Cardiac fibroblast (primary cell): ENCODE data around the gene SYNGR3.
"Not testable (repeated sequence)": the region's sequence is repeated elsewhere in the genome, so short reads cannot be mapped to it uniquely, and the experiment has no call there.

Source experiments
- DNase-seq, 2 donors: peaks; one replicate each; pipeline versions ENCODE4 v3.0.0 to v3.0.0-alpha.2; 2010; ENCODE audit warnings: low read depth in 2 of 2
- H3K4me3 ChIP-seq, 2 donors: replicated peaks in 1 of 2; 1 replicate in 1 of 2; 2 replicates in 1 of 2; pipeline ENCODE4 v1.5.1; 2011; ENCODE audit warnings: low read depth in 2 of 2, low read length in 2 of 2, mild to moderate bottlenecking in 2 of 2, moderate library complexity in 1 of 2
- TF ChIP-seq, protein P1 (sequence below): IDR thresholded peaks from one replicate; pipeline ENCODE4 v1.5.1; 2011; ENCODE audit warnings: low read depth, mild to moderate bottlenecking, low read length, inconsistent platforms

SYNGR3 gene

DNA sequence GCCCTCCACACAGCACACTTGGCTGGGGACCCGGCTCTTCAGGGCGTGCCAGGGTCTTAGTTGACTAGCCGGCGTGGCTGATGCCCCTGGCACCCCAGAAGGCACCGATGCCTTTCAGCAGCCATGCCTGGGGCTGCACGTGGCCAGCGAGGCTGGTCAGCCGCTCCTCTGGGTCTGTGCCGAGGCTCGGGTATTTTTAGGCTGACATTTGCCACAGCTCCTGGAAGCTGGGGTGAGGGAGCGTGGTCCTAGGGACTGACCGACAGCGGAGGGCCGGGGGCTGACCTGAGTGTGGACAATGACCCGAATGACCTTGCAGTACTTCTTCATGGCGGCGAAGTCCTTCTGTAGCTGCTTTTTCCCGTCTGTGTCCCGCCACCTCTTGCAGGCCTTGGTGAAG lies 39.2 kb upstream of the SYNGR3 start:
- H3K4me3 ChIP-seq = no peak overlapping the region
- TF ChIP-seq, protein P1, sequence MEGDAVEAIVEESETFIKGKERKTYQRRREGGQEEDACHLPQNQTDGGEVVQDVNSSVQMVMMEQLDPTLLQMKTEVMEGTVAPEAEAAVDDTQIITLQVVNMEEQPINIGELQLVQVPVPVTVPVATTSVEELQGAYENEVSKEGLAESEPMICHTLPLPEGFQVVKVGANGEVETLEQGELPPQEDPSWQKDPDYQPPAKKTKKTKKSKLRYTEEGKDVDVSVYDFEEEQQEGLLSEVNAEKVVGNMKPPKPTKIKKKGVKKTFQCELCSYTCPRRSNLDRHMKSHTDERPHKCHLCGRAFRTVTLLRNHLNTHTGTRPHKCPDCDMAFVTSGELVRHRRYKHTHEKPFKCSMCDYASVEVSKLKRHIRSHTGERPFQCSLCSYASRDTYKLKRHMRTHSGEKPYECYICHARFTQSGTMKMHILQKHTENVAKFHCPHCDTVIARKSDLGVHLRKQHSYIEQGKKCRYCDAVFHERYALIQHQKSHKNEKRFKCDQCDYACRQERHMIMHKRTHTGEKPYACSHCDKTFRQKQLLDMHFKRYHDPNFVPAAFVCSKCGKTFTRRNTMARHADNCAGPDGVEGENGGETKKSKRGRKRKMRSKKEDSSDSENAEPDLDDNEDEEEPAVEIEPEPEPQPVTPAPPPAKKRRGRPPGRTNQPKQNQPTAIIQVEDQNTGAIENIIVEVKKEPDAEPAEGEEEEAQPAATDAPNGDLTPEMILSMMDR = no peak
- DNase-seq = no peak

DNA sequence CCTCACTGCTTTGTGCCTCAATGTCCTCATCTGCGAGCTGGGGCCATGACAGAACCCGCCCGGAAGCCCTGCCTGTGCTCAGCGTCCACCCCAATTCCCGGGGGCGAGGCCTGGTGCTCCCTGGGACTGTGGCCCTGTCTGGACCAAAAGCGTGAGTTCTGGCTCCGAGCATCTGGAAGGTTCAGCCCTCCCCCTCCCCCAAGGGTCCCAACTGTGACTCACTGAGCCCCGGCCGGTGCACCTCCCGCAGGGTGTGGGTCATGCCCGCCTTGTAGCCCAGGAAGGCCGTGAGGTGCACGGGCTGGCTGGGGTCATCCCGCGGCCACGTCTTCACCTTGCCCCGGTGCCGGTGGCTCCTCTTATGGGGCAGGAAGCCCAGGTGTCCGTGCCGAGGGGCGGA lies 36.0 kb upstream of the SYNGR3 start:
- DNase-seq = no peak
- TF ChIP-seq, protein P1 = no peak

DNA sequence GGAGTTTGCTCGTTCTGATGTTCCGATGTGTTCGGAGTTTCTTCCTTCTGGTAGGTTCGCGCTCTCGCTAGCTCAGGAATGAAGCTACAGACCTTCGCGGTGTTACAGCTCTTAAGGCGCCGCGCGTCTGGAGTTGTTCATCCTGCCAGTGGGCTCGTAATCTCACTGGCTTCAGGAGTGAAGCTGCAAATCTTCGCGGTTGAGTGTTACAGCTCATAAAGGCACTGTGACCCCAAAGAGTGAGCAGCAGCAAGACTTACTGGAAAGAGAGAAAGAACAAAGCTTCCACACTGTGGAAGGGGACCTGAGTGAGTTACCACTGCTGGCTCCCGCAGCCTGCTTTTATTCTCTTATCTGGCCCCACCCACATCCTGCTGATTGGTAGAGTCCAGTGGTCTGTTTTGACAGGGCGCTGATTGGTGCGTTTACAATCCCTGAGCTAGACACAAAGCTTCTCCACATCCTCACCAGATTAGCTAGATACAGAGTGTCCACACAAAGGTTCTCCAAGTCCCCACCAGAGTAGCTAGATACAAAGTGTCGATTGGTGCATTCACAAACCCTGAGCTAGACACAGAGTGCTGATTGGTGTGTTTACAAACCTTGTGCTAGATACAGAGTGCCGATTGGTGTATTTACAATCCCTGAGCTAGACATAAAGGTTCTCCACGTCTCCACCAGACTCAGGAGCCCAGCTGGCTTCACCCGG lies 32.2 kb upstream of the SYNGR3 start:
- not testable (repeated sequence) for H3K4me3 ChIP-seq, DNase-seq

More for the DNA sequence above, 36.0 kb upstream of the SYNGR3 start:
- H3K4me3 ChIP-seq = no peak overlapping the region

DNA sequence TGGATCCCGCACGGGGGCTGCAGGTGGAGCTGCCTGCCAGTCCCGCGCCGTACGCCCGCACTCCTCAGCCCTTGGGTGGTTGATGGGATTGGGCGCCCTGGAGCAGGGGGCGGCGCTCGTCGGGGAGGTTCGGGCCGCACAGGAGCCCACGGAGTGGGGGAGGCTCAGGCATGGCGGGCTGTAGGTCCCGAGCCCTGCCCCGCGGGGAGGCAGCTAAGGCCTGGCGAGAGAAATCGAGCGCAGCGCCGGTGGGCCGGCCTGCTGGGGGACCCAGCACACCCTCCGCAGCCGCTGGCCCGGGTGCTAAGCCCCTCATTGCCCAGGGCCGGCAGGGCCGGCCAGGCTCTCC lies 31.7 kb upstream of the SYNGR3 start:
- not testable (repeated sequence) for DNase-seq

DNA sequence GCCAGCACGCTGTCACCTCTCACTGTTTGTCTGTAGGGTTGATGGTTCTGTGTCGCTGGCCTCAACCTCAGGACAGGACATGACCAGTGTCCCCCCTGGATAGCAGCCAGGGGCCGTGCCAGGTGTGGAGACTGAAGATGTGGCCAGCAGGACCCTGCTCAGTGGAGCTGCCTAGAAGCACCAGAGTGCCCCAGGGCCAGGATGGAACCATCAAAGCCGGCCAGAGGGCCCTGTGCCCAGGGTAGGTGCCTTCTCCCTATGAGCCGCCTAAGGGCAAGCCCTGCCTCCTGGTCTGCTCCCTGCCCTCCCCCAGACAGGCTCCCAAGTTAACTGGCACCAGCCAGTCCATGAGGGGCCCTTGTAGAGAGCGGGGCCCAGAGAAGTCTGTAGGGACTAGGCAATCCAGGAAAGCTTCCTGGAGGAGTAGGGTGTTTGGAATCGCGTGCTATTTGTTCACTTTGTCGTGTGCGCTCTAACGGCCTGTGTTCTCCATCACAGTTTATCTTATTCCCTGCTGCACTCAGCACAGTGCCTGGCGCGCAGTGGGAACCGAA lies 31.0 kb upstream of the SYNGR3 start:
- DNase-seq = no peak
- TF ChIP-seq, protein P1 = no peak
- peak overlapping the region in 1 of 2 donors; percentile 85 for H3K4me3 ChIP-seq

More for the DNA sequence above, 31.7 kb upstream of the SYNGR3 start:
- H3K4me3 ChIP-seq = not testable (repeated sequence)

DNA sequence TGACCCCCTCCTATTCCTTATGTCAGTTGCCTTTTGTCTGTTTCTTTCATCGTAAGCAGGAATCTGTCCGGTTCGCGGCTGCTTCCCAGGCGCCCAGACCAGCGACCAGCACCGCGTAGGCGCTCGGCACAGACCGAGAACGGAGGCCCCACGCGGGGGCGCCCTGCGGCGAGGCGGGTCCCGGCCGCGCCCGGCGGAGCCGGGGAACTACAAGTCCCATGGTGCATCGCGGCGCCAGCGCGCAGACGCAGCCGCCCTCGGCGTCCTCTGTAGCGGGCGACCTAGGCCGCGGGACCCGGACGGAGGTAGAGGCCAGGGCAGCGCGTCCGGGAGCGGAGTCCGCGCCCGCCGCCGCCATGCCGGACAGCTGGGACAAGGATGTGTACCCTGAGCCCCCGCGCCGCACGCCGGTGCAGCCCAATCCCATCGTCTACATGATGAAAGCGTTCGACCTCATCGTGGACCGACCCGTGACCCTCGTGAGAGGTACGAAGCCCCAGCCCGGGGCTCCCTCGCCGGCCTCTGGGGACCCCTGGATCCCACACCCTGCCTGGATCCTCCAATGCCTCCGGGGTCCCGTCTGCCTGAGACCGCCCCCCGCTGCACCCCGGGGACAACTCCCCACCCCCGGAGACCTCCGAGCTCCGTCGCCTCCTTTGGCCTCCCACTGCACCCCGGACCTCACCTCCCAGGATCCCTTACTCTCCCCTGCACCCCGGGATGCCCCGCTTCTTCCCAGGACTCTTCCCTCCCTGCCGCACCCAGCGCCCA lies 30.3 kb upstream of the SYNGR3 start, which contains the start of gene NDUFB10:
NDUFB10 (plus strand) TSS at position 270 of the 771 bp plus-strand sequence; CDS start at position 357, 87 bp downstream.
- peak; percentile 90 to 93 for DNase-seq
- peak within 1 kb of the TSS; percentile 85 to 87 for H3K4me3 ChIP-seq
- TF ChIP-seq, protein P1 = peak; percentile 33

DNA sequence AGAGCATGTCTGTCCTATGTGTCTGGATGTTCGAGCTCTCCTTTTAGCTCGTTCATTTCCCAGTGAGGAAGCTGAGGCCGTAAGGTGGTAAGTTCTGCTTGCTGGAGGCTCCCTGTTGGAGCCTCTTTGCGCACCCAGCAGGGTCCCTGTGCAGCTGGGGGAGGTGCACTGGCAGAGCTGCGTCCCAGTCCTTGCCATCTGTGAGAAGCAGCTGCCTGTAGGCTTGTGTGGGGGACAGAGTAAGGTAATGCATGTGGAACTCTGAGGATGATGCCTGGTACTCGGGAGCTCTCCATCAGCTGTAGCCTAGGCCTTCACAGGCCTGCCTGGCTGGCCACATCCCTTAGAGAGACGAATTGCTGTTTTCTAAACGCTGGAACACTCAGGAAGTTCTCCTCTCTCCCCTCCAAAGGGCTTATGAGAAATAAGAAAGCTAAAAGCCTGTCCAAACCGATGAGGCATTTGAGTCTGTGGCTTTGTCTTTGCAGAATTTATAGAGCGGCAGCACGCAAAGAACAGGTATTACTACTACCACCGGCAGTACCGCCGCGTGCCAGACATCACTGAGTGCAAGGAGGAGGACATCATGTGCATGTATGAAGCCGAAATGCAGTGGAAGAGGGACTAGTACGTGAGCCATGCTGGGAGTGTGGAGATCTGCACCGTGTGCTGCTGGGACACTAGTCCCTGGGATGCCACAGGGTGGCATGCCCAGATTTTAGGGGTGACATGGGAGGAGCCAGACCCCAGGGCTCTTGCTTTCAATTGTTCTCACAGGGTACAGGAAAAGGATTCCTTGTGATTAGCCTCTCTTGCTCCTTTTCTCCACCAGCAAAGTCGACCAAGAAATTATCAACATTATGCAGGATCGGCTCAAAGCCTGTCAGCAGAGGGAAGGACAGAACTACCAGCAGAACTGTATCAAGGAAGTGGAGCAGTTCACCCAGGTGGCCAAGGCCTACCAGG lies 28.8 kb upstream of the SYNGR3 start:
- H3K4me3 ChIP-seq = peak overlapping the region; percentile 85 to 87
- DNase-seq = peak in 1 of 2 donors; percentile 50
- TF ChIP-seq, protein P1 = no peak
